ENCODE data around the gene ARVCF.

Gene ARVCF

DNA sequence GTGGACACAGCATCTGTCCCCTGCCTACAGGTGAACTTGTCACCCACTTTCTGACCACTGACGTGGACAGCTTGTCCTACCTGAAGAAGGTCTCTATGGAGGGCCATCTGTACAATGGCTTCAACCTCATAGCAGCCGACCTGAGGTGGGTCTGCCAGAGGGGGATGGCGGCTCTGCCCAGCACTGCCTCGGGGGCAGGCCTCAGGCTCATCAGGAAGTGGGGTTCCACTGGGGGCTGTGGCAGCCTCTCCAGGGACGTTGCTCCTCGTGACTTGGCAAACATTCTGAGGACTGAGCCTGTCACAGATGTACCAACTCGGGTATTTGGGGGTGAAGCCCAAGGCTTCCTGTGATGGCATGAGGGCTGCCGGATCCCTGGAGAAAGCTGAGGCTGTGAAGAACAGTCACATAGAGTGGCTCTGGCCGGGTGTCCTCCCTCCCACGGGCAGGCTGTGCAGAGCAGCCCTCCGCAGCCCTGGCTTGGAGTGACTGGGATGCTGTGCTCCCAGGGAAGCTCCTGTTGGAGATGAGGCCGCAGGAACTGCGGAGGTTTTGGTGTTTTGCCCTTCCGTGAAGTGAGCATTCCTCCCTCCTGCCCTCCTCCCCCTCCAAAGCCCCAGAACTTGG is 36.9 kb upstream of the ARVCF start:
- no peak for DNase-seq

GRCh38 chr22:20052309-20053259 is 36.0 kb upstream of the ARVCF start:
- no peak for DNase-seq

GRCh38 chr22:20051927-20052308 is 35.3 kb upstream of the ARVCF start:
- no peak for DNase-seq

- no peak for DNase-seq
Measured at GRCh38 chr22:20046730-20047129, 30.1 kb upstream of the ARVCF start.

- no peak for DNase-seq
Measured at GRCh38 chr22:20044495-20045151, 28.0 kb upstream of the ARVCF start.

DNA sequence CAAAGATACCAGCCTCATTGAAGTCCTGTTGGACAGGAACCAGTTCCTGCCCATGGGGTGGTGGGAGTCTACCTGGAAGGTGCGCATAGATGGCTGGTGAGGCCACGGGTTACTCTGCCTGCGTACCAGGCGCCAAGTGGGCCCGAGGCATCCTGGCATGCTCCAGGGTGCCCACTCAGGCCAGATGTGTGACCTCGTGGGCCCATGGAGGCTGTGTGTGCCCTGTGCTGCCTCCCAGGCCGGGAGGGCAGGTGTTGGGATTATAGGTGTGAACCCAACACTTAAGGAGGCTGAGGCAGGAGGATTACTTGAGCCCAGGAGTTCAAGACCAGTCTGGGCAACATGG is 27.3 kb upstream of the ARVCF start:
- no peak for DNase-seq

DNA sequence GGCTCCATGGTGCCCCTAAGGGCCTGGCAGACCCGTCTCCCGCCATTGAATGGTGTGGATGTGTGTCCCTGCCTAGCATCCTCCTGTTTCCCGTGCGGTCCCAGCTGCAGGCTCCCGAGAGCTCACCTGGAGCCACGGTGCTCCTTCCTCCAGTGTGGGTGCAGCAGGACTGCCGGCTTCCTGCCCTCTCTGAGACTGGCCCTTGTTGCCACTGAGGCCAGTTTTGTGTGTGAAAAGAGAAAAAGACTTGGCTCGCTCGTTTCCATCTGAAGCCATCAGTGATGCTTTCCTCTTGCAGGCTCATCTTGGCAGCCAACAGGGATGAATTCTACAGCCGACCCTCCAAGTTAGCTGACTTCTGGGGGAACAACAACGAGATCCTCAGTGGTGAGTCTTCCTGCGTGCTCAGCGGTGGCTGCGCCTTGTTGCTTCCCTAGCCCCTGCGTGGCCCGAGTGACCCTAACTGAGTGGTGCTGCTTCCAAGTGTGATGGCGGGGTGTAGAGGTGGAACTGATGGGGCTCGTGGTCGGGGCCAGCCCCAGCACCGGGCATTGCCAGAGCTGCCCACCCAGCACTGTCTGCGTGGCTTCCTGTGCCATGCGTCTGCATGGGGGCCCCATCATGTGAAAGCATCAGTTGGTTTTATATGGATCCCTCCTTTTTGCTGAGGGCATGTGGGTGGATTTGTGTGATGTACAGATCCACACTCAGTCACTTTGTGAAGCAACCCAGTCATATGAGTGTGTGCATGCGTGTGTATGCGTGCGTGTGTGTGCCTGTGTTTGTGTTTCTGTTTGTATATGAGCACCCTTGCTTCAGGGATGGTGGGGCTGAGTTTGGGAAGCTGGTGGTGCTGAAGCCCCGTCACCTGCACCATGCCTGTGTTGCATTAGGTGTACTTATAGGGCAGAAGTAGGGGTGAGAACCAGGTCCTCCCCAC is 26.7 kb upstream of the ARVCF start:
- DNase-seq = no peak

DNA sequence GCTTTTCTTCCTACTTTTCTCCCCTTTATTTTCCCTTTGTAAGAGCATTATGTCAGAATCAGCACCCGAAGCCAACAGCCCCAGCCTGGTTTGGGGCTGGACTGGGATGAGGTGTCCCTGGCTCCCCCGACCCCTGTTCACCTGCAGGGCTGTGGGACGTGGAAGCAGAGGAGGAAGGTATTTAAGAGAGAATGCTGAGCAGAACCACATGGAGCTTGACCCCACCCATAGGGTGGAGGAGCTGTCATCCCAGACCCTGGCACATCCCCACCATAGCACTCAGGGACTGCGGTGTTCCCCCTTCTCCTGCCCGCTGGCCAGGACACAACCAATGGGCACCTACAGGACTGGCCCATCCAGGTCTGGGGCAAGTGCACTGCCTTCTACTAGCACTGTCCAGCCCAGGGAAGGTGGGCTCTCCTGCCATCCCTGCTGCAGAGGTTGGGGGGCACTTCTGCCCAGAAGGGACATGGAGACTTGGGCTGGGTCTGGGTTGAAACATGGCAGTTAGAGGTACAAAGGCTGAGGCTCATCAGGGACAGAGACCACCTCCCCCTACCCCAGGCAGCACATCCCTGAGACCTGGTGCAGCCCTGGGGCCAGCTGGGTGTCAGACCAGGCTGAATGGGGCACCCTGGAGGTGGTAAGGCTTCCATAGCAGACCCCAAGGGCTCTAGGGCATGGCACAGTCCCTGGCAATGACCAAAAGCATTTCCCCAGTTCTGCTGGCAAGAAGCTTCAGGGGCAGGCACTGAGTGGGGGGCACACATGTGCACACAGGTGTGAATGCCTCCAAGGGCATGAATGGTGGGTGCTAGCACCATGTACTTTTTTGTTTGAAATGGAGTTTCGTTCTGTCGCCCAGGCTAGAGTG is 23.9 kb upstream of the ARVCF start:
- DNase-seq = no peak

- peak; percentile 53 for DNase-seq
Measured at GRCh38 chr22:20039683-20040325, 23.2 kb upstream of the ARVCF start.

DNA sequence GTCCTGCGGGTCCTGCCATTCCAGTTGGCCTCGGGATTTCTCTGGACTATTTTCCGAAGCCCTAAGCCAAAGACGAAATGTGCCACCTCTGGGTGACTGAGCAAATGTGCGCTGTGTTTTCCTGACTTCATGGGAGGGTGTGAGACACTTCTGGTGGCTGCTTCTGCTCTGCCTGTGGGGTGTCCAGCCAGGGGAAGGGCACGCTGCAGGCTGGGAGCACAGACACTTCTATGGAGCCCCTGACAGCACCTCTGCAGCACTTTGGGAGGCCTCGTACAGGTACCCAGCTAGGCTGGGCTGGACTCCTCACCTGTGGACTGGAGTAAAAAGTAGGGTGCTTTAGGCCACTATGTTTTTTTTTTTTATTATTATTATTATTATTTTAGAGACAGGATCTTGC is 22.0 kb upstream of the ARVCF start:
- no peak for DNase-seq

DNA sequence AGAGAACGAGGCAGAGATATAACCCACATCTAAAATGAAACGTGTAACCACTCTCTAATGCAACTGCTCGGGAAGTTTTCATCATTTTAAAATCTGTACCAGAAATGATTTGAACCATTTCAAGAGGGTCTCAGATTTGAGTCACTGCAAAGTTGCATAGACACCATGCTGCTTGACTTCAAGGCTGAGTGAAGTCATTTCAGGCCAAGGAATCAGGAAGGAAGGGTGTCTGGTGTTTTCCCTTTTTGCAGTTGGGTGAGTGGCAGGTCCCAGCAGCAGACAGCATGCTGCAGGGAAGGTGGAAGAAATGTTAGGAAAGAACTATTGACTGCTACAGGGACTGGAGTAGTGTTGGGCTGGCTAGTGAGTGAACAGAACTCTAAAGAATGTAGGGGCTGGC is 20.8 kb upstream of the ARVCF start:
- DNase-seq = no peak

GRCh38 chr22:20036535-20037392 is 20.1 kb upstream of the ARVCF start:
- no peak for DNase-seq

- DNase-seq = no peak
Measured at GRCh38 chr22:20036084-20036482, 19.5 kb upstream of the ARVCF start.

DNA sequence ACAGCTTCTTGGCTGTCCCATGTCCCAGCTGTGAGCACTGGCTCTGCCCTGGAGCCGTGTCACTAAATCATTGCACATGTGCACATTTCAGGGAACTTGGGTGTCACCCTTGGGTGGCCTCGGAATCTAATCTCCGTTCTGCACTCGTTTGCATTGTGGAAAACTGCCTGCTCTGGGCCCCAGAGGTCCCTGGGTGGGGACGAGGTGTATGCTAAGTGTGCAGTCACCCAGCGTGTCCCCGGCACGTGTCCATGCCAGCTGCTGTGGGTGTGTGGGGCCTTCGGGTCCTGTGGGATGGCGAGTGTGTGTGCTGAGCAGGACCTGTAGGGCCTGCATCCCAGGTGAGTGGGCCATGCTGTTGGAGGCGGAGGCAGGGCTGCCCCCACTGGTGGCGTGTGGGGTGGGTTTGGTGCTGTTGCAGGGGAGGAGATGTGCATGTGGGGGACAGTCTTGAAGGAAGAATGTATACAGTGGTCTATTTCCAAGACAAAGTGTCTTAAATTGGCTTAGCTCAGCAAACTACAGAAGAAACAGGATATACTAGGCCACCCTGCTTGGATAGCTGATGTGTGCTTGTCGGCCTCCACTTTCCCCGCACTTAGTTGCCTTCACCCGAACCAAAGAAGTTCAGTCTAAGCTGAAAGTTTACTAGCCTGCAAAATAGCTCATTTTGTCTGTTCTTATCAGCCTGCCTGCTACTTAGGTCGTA is 18.9 kb upstream of the ARVCF start:
- no peak for DNase-seq

- no peak for DNase-seq
Measured at GRCh38 chr22:20034143-20034542, 17.5 kb upstream of the ARVCF start.

- DNase-seq = no peak
Measured at GRCh38 chr22:20033045-20033706, 16.6 kb upstream of the ARVCF start.

DNA sequence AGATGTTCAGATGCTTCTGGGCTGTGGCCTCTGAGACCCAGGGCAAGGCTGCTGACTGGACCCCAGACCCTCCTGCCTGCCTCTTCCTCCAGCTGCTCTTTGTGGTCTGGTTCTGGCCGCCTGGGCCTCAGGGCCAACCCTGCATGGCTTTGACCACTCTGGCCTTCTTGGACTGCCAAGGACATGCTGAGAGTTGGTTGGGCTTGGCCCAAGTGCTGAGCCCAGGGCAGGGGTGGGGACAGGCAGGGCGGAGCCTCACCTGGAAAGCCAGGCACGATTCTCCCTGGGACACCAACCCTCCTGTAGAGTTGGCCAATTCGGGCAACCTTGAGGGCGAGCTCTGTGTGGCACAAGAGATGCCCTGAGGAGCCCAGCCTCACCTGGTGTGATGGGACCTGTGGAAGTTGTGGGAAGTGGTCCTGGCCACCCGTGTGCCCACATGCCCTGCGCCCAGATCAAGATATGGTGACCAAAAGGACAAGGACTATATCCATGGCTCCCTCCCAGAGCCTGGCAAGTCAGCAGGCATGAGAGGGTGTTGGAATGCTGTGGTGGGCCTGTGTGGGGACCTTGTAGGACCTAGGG is 15.9 kb upstream of the ARVCF start:
- no peak for DNase-seq

DNA sequence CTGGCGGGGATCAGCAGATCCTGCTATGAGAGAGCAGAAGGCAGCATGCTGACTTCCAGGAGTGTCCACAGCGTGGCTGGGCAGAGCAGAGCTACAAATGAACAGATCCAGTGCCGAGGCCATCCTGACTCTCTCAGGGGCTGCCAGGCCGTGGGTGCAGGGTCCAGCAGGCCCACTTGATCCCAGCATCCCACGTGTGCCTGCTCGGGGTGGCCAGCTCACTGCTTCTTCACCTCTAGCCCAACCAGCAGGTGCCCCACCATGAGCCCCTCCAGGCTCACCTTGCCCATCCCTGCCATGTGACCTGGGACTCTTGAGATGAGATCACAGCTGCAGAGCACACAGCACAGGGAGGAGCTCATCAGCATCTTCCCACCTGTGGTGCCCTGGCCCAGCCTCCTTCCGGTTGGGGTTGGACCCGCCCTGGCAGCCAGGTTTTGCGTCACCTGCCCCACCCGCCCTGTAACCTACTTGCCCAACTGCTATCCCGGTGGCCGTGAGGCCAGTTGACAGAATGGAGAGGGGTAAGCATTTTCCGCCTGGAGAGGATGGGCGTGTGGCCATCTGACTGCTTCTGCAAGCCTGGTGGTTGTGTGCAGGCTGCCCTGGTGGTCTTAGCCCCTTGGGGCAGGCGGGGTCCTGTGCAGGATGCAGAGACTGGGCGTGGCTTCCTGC is 15.2 kb upstream of the ARVCF start:
- no peak for DNase-seq

Data from NCI-H1105 (cell line).